ENCODE data around the gene ABHD1.

ABHD1 gene

DNA sequence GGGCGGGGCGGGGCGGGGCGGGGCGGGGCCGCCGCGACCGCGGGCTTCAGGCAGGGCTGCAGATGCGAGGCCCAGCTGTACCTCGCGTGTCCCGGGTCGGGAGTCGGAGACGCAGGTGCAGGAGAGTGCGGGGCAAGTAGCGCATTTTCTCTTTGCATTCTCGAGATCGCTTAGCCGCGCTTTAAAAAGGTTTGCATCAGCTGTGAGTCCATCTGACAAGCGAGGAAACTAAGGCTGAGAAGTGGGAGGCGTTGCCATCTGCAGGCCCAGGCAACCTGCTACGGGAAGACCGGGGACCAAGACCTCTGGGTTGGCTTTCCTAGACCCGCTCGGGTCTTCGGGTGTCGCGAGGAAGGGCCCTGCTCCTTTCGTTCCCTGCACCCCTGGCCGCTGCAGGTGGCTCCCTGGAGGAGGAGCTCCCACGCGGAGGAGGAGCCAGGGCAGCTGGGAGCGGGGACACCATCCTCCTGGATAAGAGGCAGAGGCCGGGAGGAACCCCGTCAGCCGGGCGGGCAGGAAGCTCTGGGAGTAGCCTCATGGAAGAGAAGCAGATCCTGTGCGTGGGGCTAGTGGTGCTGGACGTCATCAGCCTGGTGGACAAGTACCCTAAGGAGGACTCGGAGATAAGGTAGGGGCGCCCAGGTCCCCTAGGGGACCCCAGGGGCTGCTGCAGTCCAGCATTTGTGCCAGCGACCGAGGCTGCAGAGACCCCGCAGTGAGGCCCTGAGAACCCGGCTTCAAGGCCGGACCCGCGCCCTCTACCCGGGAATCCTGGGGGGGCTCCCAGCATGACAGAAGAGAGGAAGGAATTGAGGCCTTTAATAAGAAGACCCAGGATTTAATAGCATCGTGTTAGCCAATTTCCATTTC lies 36.7 kb upstream of the ABHD1 start, which contains the start of gene KHK:
Gene KHK (plus strand): TSS at position 49 of the 870 bp plus-strand sequence. CDS start 488 bp downstream, at position 537.
- DNase-seq (ENCODE audit: low spot score), result peak; percentile 72

DNA sequence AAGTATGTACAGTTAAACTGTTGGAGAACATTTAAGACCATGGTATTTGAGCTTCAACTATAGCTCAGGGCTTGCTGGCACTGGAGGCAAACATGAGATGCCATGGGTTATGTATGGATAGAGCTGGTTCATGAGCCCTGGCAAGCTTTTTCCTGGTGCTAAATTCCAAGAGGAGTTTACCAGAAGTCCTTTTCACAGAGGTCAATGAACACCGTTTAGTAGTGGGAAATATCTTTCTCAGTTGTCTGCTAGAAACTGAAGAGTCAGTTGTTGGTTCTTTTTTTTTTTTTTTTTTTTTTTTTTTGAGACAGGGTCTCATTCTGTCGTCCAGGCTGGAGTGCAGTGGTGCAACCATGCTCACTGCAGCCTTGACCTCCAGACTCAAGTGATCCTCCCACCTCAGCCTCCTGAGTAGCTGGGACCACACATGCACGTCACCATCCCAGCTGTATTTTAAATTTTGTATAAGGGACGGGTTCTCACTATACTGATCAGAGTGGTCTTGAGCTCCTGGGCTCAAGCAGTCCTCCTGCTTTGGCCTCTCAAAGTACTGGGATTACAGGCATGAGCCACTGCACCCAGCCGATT lies 35.7 kb upstream of the ABHD1 start:
- no peak for DNase-seq (ENCODE audit: low spot score)

DNA sequence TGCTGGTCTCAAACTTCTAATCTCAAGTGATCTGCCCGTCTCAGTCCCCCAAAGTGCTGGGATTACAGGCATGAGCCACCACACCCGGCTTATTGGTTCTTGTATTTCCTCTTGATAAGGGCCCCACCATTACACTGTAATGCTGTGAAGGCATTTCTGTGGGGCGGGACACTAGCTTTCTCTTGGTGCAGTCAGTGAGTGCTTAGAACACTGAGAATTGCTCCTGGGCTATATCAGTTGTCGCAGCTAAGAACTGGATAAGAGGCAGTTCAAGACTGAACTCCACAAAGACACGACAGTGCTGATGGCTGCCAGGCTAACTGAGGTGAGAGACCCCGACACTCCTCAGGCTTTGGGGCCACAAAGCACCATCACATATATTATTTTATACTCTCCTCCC lies 35.0 kb upstream of the ABHD1 start:
- DNase-seq (ENCODE audit: low spot score), result no peak

DNA sequence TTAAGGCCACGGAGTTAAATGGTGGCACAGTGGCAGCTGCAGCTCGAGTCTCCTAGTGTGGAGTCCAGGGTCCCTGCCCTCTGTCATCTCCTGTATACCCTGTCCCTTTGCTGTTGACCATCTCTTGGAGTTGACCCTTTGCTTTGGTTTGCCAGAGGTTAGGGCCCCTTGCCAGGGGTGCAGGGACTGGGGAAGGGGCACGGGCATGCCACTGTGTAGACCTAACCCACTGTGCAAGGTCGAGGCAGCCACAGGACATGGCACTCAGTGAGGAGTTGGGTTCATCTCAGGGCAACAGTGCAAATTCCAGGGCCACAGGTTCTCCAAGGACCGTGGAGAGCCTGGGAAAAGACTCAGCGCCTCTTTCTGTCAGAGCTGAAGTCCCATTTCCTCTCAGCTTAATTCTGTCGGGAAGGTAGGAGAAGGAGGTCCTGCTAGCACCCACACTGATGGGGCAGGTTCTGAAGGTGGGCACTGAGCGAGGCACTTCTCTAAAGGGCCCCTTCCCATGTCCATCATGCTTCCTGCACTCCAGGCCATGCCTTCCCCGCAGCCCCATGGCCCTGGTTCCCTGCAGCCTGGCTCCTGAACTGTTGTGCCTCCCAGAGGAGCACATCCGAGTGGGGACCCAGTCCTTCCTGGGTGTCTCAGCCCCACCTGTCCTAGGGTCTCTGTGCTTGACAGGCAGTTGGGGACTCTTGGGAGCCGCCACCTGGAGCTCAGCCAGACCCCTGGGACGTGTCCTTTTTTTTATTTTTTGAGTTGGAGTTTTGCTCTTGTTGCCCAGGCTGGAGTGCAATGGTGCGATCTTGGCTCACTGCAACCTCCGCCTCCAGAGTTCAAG lies 34.3 kb upstream of the ABHD1 start:
- DNase-seq (ENCODE audit: low spot score), result no peak

DNA sequence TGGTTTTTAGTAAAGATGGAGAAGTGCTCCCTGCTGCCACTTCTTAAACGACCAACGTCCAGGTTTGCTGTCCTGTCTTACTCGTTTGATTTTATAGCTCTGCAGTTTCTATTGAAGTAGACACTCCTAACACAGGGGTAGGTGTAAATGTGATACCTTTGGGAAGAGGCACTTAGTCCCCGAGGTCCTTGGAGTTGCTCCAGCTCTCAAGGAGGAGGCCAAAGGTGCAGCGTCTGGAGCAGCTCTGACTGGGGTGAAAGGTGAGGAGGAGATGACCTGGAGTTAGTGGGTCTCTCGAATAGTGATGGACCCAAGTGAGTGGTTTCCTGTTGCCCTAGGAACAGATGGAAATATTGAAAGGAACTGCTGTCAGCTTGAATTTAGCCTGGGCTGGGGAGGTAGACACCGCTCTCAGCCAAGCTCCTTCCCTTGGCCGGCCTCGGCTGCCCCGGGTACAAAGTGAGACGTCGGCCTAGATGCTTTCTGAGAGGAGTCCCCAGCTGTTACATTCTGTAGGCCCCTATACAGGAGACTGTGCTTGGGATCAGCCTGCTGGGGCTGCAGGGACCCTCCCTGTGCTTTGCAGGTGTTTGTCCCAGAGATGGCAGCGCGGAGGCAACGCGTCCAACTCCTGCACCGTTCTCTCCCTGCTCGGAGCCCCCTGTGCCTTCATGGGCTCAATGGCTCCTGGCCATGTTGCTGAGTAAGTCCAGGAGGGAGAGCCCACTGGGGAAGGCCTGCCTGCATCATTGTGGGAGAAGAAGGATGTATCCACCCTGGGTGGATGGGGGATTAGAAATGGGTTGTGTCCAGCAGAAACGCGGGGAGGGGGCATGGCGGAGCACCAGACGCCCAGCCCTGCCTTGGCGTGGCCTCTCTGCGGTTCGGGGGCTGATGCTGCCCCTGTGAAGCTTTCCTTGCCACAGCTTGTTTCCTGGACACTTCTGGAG lies 31.6 kb upstream of the ABHD1 start:
- no peak for DNase-seq (ENCODE audit: low spot score)

DNA sequence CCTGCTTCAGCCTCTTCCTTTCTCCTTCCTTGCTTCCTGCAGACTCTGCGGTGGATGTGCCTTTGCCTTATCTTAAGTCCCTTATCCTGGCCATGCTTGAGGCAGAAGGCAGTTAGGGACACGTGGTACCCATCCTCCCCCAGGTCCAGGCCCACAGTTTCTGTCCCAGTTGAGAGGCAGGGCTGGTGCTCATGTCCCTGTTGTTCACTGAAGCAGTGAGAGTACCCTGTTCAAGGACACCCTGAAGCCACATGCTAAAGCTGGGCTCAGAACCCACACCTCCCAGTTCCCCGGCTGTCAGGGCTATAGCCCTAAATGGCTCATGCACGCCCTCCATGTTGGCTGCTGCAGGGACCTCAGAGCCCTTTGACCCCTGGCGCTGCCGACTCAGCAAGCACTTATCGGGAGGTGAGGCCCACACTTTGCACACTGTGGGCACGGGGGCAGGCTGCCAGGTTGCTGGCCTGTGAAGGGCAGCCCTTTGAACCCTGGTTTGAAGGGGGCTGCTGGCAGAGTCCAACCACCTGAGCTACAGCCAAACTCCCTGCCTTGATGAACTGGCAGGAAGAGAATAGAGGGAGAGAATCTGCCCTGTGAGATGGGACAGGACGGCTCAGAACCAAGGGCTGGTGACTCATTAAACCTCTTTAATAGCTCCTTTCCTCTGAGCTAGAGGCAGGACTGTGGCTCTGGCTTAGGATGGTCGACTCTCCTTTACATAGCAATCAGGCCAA lies 30.8 kb upstream of the ABHD1 start:
- DNase-seq (ENCODE audit: low spot score), result no peak

DNA sequence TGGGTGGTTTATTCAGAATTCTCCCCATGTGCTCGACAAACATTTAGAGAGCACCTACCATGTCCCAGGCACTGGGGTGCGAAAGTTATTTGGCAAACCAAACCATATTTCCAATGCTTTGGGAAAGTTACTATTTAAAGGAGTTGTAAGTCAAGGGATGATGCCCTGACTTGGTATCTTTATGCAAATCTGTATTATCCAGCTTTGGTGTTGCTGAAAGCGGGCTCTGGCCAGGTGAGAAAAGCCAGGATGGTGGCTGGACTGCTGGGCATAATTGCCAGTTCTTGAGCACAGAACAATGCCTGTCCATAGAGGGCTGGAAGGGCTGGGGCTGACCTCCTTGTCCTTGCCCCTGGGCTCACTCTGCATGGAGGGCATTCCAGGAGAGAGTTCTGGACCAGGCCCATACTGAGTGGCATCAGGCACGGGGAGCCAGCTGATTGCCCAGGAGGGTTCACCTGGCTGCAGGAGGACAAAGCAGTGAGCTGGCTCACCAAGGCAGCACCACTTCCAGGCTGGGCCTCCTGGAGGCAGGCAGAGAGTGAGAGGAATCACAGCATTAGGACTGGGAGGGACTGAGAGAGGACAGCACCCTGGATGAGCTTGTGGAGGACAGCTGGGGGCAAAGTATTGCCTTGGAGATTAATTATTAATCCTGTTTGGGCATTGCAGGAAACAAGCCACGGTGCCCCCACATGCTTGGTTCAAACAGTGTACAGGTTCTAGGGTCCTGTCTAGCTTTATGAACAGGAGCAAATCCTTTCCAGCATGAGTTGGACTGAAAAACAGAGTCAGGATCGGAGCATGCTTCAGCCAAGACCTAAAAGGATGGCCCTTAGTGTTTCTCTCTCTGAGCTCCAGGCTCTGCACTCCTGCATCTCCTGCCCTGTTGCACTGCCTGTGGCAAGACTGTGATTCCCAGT lies 29.9 kb upstream of the ABHD1 start:
- DNase-seq (ENCODE audit: low spot score), result no peak

DNA sequence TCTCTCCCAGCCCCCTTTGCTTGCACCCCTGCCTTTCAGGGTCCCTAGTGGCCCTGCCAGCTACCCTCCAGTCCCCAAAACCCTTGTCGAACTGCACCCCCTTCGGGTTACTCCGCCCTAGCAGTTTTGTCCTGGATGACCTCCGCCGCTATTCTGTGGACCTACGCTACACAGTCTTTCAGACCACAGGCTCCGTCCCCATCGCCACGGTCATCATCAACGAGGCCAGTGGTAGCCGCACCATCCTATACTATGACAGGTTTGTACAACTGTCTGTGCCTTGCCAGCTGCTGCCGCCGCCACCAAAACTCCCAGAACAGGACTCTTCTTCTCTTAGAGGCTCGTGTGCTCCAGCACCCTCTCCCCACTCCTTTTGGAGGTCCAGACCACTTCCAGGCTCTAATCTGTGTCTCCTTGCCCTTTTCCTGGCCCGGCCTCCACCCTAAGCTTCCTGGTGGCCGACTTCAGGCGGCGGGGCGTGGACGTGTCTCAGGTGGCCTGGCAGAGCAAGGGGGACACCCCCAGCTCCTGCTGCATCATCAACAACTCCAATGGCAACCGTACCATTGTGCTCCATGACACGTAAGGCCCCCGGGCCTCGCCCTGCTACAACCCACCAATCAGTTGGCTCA lies 29.1 kb upstream of the ABHD1 start:
- DNase-seq (ENCODE audit: low spot score), result no peak

DNA sequence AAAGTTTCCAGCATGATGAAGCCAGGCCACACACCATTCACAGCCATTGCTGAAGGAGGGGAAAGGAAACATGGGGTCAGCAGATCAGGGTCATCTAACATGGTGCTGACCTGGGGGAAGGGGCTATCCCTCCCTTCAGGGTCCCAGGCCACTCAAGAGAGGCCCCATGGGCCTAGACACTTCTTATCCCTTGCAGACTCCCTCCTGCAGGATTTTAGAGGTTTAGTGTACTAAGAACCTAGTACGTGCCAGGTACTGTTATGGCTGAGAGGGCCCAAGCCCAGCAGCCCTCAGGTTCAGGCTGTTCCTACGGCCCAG lies 28.2 kb upstream of the ABHD1 start:
- no peak for DNase-seq (ENCODE audit: low spot score)

DNA sequence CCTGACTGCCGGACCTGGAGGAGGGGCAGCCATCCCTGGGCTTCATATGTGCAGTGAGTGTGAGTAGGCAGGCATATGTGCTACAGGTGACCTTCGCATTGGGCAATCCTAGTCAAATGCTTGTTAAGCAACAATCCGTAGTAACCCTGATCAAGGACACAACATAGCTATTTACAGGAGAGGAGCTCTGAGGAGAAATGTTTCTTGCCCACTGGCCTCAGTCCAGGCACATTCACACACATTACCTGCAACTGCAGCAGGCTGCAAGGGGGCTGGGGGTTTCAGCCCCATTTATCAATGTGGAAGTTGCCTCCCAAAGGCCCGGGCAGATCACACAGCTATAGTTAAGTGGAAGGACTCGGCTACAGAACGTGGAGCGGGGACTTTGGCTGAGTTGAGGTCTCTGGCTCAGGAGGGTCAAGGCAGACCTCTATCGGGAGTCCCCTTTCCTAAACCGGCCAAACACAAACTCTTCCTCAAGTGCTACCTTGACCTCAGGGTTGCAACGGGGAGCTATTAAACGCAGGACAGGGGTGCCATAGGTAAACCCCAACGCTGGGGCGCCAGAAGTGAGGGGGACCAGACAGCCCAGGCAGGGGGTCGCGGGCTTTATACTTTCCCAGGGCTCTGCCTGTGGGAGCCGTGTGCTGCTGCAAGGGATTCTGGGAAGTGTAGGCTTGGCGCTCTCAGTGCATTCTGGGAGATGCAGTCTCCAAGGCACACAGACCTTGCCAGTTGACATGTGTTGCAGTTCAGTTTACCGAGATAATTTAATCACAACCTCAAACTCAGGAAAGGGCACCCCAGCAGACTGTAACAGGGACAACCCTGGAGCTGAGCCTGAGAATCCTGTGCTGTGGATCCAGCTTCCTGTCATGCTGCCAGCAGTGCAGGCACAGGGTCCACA lies 27.6 kb upstream of the ABHD1 start:
- peak; percentile 77 for DNase-seq (ENCODE audit: low spot score)

DNA sequence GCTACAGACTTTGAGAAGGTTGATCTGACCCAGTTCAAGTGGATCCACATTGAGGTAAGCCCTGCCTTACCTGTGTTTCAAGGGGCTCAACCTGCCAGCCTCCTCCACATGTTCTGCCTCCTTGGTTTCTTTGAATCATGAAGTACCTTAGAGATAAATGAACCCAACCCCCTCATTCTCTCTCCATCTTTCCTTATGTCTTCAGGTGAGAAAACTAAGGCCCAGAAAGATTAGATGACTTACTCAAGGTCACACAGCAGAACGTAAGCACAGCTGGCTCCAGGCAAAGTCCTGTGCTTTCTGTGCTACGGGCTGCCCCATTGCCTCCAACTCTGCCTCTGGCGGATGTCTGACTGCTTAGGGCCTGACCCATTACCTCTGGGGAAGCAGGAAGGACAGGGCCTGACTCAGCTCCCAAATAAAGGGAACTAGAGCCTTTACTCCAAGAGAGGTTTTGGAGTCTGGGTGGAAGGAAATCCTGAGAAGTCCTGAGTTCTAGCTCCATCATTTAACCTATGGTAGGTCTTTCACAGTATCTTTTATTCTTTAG lies 26.8 kb upstream of the ABHD1 start:
- no peak for DNase-seq (ENCODE audit: low spot score)

DNA sequence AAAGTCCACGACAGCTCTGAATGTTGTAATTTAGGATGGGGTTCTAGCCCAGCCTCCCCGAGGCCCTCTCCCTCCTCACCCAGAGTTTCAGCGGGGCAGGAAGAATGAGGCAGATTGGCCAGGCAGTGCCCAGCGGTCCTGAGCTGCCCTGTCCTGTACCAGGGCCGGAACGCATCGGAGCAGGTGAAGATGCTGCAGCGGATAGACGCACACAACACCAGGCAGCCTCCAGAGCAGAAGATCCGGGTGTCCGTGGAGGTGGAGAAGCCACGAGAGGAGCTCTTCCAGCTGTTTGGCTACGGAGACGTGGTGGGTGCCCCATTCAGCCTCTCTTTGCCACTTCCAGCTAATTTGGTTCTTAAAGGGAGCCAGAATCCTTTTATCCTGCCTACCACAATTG lies 26.3 kb upstream of the ABHD1 start:
- no peak for DNase-seq (ENCODE audit: low spot score)

DNA sequence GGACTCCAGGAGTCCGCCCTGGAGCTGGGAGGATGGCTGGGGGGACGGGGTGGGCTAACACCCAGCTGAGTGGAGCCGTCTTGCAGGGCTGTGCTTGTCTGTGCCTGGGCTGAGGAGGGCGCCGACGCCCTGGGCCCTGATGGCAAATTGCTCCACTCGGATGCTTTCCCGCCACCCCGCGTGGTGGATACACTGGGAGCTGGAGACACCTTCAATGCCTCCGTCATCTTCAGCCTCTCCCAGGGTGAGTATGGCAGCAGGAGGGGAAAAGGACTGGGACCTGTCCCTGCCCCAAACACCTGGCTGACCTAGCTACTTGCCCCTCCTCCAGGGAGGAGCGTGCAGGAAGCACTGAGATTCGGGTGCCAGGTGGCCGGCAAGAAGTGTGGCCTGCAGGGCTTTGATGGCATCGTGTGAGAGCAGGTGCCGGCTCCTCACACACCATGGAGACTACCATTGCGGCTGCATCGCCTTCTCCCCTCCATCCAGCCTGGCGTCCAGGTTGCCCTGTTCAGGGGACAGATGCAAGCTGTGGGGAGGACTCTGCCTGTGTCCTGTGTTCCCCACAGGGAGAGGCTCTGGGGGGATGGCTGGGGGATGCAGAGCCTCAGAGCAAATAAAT lies 24.2 kb upstream of the ABHD1 start:
- no peak for DNase-seq (ENCODE audit: low spot score)

DNA sequence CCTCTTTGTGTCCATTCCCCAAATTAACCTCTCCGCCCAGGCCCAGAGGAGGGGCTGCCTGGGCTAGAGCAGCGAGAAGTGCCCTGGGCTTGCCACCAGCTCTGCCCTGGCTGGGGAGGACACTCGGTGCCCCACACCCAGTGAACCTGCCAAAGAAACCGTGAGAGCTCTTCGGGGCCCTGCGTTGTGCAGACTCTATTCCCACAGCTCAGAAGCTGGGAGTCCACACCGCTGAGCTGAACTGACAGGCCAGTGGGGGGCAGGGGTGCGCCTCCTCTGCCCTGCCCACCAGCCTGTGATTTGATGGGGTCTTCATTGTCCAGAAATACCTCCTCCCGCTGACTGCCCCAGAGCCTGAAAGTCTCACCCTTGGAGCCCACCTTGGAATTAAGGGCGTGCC lies 23.6 kb upstream of the ABHD1 start:
- DNase-seq (ENCODE audit: low spot score), result no peak

DNA sequence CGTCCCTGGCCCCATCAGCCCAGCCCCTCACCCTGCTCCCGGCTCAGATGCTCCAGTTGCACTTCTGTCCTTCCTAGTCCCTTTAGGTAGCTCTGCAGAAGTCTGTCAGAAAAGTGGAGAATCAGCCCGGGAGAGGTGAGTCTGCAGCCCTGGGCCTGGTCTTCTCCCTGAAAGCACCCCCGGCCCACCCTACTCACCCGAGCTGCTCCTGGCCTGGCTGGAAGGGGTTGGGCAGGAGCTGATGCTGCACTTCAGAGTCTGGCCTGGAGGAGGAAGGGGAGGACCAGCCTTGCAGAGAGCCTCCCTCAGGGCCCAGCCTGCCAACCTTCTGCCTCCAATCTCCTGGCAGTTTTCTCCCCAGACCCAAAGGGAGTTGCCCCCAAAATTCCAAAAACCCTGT lies 21.3 kb upstream of the ABHD1 start:
- no peak for DNase-seq (ENCODE audit: low spot score)

DNA sequence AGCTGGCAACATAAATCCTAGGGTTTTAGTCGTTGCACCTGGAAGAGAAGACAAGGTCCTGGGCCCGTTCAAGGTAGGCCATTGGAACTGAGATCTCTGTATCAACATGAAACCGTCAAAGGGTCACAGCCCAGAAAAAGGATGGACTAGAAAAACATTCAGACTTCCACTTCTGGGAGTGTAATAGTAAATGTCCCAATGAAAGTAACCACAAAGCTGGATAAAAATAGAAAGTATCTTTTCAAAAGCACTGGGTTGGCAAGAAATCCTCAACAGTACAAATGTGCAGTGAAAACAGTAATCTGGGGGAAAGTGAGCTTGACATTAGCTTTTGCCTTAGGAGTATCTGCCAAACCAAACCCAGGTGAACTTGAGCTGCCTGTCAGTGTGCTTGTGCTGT lies 17.6 kb upstream of the ABHD1 start:
- DNase-seq (ENCODE audit: low spot score), result no peak

DNA sequence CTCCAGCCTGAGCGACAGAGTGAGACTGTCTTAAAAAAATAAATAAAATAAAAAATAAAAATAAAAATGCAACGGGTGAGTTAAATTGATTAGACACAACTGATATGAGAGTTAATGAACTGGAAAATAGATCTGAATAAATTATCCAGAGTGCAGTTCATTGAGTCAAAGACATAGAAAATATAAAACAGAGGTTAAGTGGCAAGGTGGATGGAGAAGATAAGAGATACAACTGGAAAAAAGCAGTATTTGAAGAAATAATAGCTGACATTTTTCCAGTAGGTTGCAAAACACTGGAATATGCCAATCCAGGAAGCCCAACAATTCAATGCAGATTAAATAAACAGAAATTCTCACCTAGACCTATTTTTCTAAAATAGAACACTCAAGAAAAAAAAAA lies 15.4 kb upstream of the ABHD1 start:
- no peak for DNase-seq (ENCODE audit: low spot score)

All from SK-N-DZ (cell line).